ENCODE results near the gene MPL.

DNA sequence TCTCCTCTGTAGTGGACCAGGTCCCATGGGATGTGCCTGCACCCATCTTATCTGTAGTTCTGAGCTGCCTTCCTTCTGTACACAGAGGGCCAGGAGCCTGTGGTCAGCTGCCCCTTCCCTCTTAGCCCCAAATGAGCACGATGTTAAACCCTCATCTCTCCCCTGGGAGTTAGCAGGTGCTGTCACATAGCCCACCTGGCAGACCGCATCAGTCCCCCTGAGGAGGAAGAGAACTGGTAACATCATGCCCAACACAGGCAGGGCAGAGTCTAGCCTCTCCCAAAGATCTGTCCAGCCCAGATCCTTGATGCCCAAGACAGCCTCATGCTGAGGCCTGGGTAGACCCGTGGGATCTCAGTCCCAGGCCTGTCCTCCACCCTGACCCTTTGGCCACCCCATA, 32.2 kb upstream of the MPL start:
- TF ChIP-seq POLR2AphosphoS5 (IDR thresholded peaks at IDR 0.05; ENCODE audit: low read depth, low read length) (no peak), FOXP2 (optimal IDR thresholded peaks at IDR 0.05; ENCODE audit: borderline replicate concordance, extremely low read depth, extremely low read length, insufficient read depth) (no peak)
- TF ChIP-seq, protein P1, sequence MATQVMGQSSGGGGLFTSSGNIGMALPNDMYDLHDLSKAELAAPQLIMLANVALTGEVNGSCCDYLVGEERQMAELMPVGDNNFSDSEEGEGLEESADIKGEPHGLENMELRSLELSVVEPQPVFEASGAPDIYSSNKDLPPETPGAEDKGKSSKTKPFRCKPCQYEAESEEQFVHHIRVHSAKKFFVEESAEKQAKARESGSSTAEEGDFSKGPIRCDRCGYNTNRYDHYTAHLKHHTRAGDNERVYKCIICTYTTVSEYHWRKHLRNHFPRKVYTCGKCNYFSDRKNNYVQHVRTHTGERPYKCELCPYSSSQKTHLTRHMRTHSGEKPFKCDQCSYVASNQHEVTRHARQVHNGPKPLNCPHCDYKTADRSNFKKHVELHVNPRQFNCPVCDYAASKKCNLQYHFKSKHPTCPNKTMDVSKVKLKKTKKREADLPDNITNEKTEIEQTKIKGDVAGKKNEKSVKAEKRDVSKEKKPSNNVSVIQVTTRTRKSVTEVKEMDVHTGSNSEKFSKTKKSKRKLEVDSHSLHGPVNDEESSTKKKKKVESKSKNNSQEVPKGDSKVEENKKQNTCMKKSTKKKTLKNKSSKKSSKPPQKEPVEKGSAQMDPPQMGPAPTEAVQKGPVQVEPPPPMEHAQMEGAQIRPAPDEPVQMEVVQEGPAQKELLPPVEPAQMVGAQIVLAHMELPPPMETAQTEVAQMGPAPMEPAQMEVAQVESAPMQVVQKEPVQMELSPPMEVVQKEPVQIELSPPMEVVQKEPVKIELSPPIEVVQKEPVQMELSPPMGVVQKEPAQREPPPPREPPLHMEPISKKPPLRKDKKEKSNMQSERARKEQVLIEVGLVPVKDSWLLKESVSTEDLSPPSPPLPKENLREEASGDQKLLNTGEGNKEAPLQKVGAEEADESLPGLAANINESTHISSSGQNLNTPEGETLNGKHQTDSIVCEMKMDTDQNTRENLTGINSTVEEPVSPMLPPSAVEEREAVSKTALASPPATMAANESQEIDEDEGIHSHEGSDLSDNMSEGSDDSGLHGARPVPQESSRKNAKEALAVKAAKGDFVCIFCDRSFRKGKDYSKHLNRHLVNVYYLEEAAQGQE (IDR thresholded peaks at IDR 0.05; ENCODE audit: insufficient read depth in 1 of 2, low read depth in 2 of 2, low read length in 2 of 2), result no peak
